Endometrial microvascular endothelial cells (primary cell): Measurements from ENCODE around the gene PSORS1C2. TPM values are rescaled to one million over a fixed set of nuclear protein-coding genes. Genes with fewer than 3 reads are reported as not detected.

Experiments used
- in situ Hi-C: cut with HindIII; loops from 2 replicates; pipeline ENCODE4 v1.10.0; 2017; ENCODE audit warnings: low sequenced_read_pairs, low pct_unique_long_range_greater_than_20kb; ENCODE audit errors: inconsistent ontology term
- total RNA-seq: library from RNA; depleted of rRNA; stranded (reverse); fragments of >200 nt; gene quantifications from one replicate; pipeline ENCODE4 v1.2.3, GENCODE V29; 2015; ENCODE audit errors: inconsistent ontology term

PSORS1C2 gene
- total RNA-seq, 1 donor from 2014 or later: not detected

- in situ Hi-C loops: no loop called here
Observed at GRCh38 chr6:31120151-31120915, 18.5 kb downstream of the PSORS1C2 start, which contains the start of gene CDSN. TSS of gene CDSN (minus strand) at chr6:31120446. CDS start at chr6:31120419, 27 bp downstream.

- in situ Hi-C loops: no loop called here
Observed at GRCh38 chr6:31118178-31118577, 20.7 kb downstream of the PSORS1C2 start.

DNA sequence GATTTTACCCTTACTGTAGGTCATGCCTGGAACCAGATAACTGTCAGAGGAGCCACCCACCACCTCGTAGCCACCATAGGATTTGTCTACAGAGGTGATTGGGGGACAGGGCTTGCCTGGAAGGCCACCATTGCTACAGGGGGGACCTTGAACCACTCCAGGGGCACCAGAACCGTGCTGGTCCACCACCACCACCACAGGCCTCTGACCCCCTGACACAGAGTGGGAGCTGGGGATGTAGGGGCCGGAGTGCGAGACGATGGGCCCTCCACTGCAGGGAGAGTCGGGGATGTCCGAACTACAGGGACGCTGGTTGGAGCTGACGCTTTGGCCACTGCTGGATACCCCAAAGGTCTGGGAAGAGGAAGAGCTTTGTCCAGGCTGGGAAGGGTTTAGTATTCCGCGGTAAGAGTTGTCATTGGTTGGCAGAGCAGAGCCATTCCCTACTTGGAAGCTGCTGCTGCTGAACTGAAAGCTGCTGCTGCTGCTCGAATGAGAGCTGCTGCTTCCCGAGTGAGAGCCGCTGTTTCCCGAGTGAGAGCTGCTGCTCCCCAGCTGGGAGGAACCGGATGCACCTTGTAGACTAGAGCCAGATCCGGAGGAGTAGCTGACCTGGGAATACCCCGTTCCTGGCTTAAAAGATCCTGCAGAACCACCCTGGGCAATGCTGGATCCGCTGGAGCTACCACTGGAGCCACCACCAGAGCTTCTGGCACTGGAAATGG lies 22.0 kb downstream of the PSORS1C2 start:
- in situ Hi-C loops: no loop called here

- in situ Hi-C loops: no loop called here
Observed at GRCh38 chr6:31115941-31116560, 22.8 kb downstream of the PSORS1C2 start.

DNA sequence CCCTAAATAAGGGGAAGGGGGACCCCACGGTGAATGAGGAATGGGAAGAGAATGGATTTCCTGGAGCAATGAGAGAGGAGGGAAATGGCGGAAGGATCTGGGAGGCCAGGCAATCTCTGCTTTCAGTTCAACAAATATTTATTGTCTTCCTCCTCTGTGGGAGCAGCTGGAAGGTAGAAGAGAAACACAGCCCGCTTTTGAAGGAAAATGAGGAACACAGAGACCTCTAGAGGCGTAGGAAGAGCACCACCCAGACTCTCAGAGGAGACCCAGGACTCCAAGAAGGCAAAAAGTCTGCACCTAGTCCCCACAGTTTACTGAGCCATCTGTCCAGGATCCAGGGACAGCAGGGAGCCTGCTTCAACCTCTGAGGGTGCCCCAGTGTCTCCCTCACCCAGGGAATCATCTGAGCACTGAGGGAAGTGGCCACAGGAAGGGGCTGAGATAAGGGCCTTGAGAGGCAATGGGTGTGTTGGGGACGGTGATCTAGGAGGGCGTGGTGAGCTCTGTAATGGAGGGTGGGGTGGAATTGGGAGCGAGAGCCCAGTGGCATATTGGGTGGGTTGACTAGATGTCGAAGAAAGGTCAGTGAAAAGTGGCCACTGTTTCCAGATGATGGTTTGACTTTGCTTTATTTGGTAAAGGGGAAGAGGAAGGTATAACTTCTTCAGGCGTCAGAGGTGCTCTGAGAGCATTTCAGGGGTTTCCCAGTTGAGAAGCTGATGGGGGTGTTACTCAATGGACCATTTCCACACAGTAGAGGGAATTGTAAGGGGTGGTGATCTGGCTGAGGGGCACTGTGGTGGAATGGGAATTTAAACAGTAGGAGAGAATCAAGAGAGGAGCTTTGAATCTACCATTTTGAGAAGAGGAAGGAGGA lies 23.7 kb downstream of the PSORS1C2 start:
- in situ Hi-C loops: no loop called here

GRCh38 chr6:31114541-31114878 lies 24.4 kb downstream of the PSORS1C2 start, which contains the start of gene PSORS1C1:
TSS of gene PSORS1C1 (plus strand) at chr6:31114800. CDS start at chr6:31129633, 14,833 bp downstream.
- in situ Hi-C loops: no loop called here

- in situ Hi-C loops: no loop called here
Observed at GRCh38 chr6:31113861-31114540, 24.9 kb downstream of the PSORS1C2 start.

DNA sequence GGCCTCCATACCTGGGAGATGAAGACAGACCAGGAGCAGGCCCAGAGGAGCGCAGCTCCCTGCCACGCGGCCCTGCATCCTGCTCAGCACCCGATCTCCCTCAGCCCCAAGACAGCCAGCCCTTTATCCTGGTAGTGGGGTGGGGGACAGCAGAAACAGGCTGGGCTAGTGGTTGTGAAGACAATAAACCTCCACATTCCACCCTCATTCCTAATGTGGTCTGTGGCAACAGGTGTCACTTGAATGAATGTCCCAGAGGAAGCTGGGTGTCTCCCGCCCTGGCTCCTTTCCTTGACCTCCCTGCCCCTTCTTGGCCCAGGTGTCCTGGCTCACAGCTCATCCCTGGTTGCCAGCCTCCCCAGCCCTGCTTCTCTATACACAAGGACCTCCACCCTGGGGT lies 26.4 kb downstream of the PSORS1C2 start, which contains the start of gene C6orf15:
TSS of gene C6orf15 (minus strand) at position 98 of the 400 bp plus-strand sequence. CDS start at position 78, 20 bp downstream.
- in situ Hi-C loops: no loop called here

DNA sequence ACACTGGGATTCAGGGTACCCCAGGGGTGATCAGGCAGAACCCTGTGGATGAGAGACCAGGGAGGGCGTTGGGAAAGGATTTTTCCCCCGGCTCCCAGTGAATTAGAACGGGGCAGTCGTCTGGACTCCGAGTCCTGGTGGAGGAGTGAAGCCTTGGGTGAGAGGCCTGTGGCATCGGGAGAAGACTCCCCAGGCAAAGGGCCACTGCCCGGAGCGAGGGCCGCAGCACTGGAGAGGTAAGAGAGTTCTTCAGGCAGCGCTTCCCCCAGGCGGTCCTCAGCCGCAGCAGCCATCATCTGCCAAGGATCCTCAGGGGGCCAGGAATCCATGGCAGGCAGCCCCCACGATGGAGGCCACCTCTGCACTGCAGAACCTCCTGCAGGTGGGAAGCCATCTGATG lies 27.2 kb downstream of the PSORS1C2 start:
- in situ Hi-C loops: no loop called here

- in situ Hi-C loops: no loop called here
Observed at GRCh38 chr6:31110825-31111582, 27.9 kb downstream of the PSORS1C2 start.

GRCh38 chr6:31107052-31107451 lies 31.8 kb downstream of the PSORS1C2 start:
- in situ Hi-C loops: no loop called here

DNA sequence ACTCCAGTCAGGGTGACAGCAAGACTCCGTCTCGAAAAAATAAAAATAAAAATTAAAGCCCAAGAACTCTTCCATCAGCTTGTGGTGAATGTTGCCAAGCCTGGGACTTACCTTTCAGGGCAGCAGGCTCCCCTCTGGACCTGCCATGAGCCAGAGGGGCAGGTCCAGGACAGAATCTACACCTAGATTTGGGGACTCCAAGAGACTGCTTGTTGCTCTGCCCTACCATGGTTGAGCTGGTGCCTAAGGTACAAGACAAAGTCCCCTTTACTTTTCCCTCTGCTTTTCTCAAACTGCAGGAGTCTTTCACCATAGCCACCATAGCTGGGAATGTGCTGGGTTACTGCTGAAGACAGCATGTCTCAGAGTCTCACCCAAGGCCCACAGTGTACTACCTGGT lies 35.7 kb downstream of the PSORS1C2 start:
- in situ Hi-C loops: no loop called here

GRCh38 chr6:31098449-31098938 lies 40.4 kb downstream of the PSORS1C2 start:
- in situ Hi-C loops: no loop called here

DNA sequence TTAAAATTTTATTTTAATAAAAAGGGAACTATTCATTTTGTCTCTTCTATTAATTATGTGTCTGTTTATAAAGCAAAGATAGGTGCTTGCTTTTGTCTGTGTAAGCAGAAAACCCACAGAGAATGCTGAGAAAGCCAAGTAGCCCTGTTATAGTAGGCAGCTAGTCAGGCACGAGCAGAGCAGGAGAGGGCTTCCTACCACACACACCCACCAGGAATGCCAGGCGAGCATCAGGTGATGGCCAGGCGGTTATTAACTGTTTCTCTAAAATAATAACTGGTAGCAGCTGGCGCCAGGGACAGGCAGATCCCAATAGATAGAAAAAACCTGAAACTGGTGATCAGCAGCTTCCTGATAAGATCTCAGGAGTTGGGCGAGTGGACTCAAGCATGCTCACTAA lies 42.2 kb downstream of the PSORS1C2 start:
- in situ Hi-C loops: no loop called here

GRCh38 chr6:31096215-31096614 lies 42.7 kb downstream of the PSORS1C2 start:
- in situ Hi-C loops: no loop called here

DNA sequence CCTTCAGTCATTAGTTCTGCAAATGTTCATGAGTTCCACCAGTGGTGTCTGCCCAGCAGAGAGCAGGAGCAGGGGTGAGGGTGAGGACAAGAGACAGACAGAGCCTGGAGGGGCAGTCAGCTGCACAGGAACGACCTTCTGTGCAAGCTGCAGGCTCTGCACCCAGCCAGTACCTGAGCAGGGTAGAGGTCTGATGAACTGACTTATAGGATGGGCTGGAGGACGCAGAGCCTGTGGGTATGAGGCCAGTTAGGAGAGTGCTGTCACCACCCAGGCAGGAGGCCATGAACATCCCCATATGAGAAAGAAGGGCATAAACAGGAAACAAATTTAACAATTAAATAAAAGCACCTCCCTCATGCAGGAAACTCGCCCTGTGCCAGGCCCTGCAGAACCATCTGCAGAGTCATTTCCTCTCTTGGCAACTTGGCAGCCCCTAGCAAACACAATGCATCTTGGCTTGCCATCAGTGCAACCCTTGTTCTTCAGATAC lies 44.4 kb downstream of the PSORS1C2 start:
- in situ Hi-C loops: no loop called here

- in situ Hi-C loops: no loop called here
Observed at GRCh38 chr6:31092769-31093505, 45.9 kb downstream of the PSORS1C2 start.
